HCT116 (cell line): ENCODE results near the gene EIF4G3. TPM values are rescaled to one million over a fixed set of nuclear protein-coding genes. Genes with fewer than 3 reads are reported as not detected.

Experiments used
- ATAC-seq: fragments of 200-7000 bp; cut with Tn5 transposase; 2 replicates; pipeline ENCODE4 v1.9.1; 2020; ENCODE audit warnings: mild to moderate bottlenecking, moderate library complexity
- BruUV-seq: library from RNA; stranded (reverse); fragments of 400-500 nt; replicated peaks from 2 replicates; lab custom pipeline; 2021; lab: Mats Ljungman, UMichigan
- CTCF ChIA-PET: fragments of 300-600 bp; sonication (Branson Sonifier 250); formaldehyde crosslinking; loops from one replicate; lab custom pipeline; 2021; ENCODE audit warnings: antibody characterized with exemption; lab: Charles Lee
- POLR2A ChIA-PET: fragments of 300-600, 350-600 bp; sonication (Branson Sonifier 250); formaldehyde crosslinking; loops from one replicate; lab custom pipeline; 2021; ENCODE audit warnings: antibody characterized with exemption; lab: Charles Lee
- RAD21 ChIA-PET, 2 experiments: fragments of 300-600 bp; sonication (Branson Sonifier 250); formaldehyde crosslinking; loops; one replicate each; lab custom pipeline; 2023; ENCODE audit warnings: low total read pairs in 2 of 2; ENCODE audit not compliant: uncharacterized antibody in 2 of 2, unreplicated experiment in 2 of 2, low non-redundant PET in 1 of 2; lab: Charles Lee
- DNase-seq: peaks from one replicate; pipeline ENCODE4 v3.0.0-alpha.2; 2010; ENCODE audit warnings: low read depth, low spot score
- H2AFZ ChIP-seq: fragments of 200-600 bp; shearing (Covaris generic), sonication (generic); 2 replicates; pipeline ENCODE4 v1.6.1; 2017; ENCODE audit warnings: low read depth, mixed run types, mixed read lengths, antibody characterized with exemption, low read length; ENCODE audit not compliant: poor library complexity, severe bottlenecking
- H3K27ac ChIP-seq: 2 replicates; pipeline ENCODE4 v1.5.1; 2012; ENCODE audit warnings: low read depth, low read length
- H3K27me3 ChIP-seq: fragments of 200-600 bp; sonication (generic); 2 replicates; pipeline ENCODE4 v1.6.1; 2016; ENCODE audit warnings: mixed run types, low read length, mixed read lengths; ENCODE audit not compliant: insufficient read depth
- H3K36me3 ChIP-seq, 2 experiments: fragments of 200-500 bp in 1 of 2; fragments of 200-600 bp in 1 of 2; sonication (Bioruptor generic) in 1 of 2; sonication (generic) in 1 of 2; 2 replicates each; pipeline versions ENCODE4 v1.5.1 to v1.6.1; 2014 to 2016; ENCODE audit warnings: low read length in 2 of 2, inconsistent platforms in 1 of 2, mixed read lengths in 1 of 2, mixed run types in 1 of 2; ENCODE audit not compliant: insufficient read depth in 2 of 2, control insufficient read depth in 1 of 2
- H3K4me1 ChIP-seq, 2 experiments: fragments of 200-600 bp in 1 of 2; sonication (generic) in 1 of 2; 2 replicates each; pipeline versions ENCODE4 v1.5.1 to v1.6.1; 2012 to 2017; ENCODE audit warnings: low read length in 2 of 2, inconsistent platforms in 1 of 2, mild to moderate bottlenecking in 1 of 2, mixed read lengths in 1 of 2, mixed run types in 1 of 2, moderate library complexity in 1 of 2; ENCODE audit not compliant: insufficient read depth in 2 of 2, control insufficient read depth in 1 of 2
- H3K4me2 ChIP-seq: fragments of 200-600 bp; sonication (generic); 2 replicates; pipeline ENCODE4 v1.6.1; 2017; ENCODE audit warnings: mixed run types, low read length, mixed read lengths
- H3K4me3 ChIP-seq, 2 experiments: fragments of 200-600 bp in 1 of 2; sonication (generic) in 1 of 2; replicated peaks in 1 of 2; 2 replicates each; pipeline ENCODE4 v1.5.1; 2011 to 2016; ENCODE audit warnings: low read length in 2 of 2, control low read depth in 1 of 2, low read depth in 1 of 2, mild to moderate bottlenecking in 1 of 2, mixed read lengths in 1 of 2, mixed run types in 1 of 2
- H3K79me2 ChIP-seq: fragments of 200-600 bp; sonication (generic); 2 replicates; pipeline ENCODE4 v1.6.1; 2017; ENCODE audit warnings: mild to moderate bottlenecking, mixed run types, low read length, moderate library complexity, mixed read lengths; ENCODE audit not compliant: insufficient read depth
- H3K9ac ChIP-seq: fragments of 200-600 bp; sonication (generic); 2 replicates; pipeline ENCODE4 v1.6.1; 2016; ENCODE audit warnings: low read length, mixed read lengths
- H3K9me2 ChIP-seq: fragments of 200-600 bp; sonication (generic), shearing (Covaris generic); 2 replicates; pipeline ENCODE4 v1.6.1; 2017; ENCODE audit warnings: mixed run types, mild to moderate bottlenecking, moderate library complexity; ENCODE audit not compliant: insufficient read depth
- H3K9me3 ChIP-seq, 2 experiments: fragments of 200-500 bp in 1 of 2; fragments of 200-600 bp in 1 of 2; sonication (Bioruptor generic) in 1 of 2; sonication (generic) in 1 of 2; 2 replicates each; pipeline ENCODE4 v1.6.1; 2014 to 2017; ENCODE audit warnings: low read length in 2 of 2, mixed read lengths in 2 of 2, inconsistent platforms in 1 of 2, low read depth in 1 of 2, mild to moderate bottlenecking in 1 of 2, mixed run types in 1 of 2, moderate library complexity in 1 of 2; ENCODE audit not compliant: control insufficient read depth in 1 of 2, insufficient read depth in 1 of 2
- H4K20me1 ChIP-seq: fragments of 200-600 bp; sonication (generic), shearing (Covaris generic); 2 replicates; pipeline ENCODE4 v1.6.1; 2017; ENCODE audit warnings: mixed run types, mild to moderate bottlenecking, moderate library complexity; ENCODE audit not compliant: insufficient read depth
- CBX3 ChIP-seq: IDR thresholded peaks from 2 replicates; pipeline ENCODE4 v1.6.1; 2012; ENCODE audit warnings: low read depth
- CEBPB ChIP-seq: IDR thresholded peaks from 2 replicates; pipeline ENCODE4 v1.6.1; 2012; ENCODE audit warnings: low read depth
- CTCF ChIP-seq, 3 experiments: fragments of 200-600 bp in 1 of 3; sonication (generic) in 1 of 3; IDR thresholded peaks in 2 of 3; conservative IDR thresholded peaks in 1 of 3; 2 replicates each; pipeline ENCODE4 v1.5.1; 2012 to 2017; ENCODE audit warnings: low read depth in 2 of 3, low read length in 2 of 3, antibody characterized with exemption in 1 of 3, borderline replicate concordance in 1 of 3, control low read depth in 1 of 3, mild to moderate bottlenecking in 1 of 3, mixed read lengths in 1 of 3, mixed run types in 1 of 3, moderate library complexity in 1 of 3; ENCODE audit not compliant: insufficient read depth in 1 of 3
- ELF1 ChIP-seq: IDR thresholded peaks from 2 replicates; pipeline ENCODE4 v1.6.1; 2012; ENCODE audit warnings: low read depth, borderline replicate concordance
- EZH2 ChIP-seq: fragments of 200-600 bp; sonication (generic); IDR thresholded peaks from 2 replicates; pipeline ENCODE4 v1.6.1; 2017; ENCODE audit warnings: antibody characterized with exemption, mixed run types
- EZH2phosphoT487 ChIP-seq: fragments of 200-600 bp; IDR thresholded peaks from 2 replicates; pipeline ENCODE4 v1.6.1; 2018; ENCODE audit warnings: antibody characterized with exemption, borderline replicate concordance
- FOSL1 ChIP-seq: IDR thresholded peaks from 2 replicates; pipeline ENCODE4 v1.6.1; 2012; ENCODE audit warnings: low read depth
- JUND ChIP-seq: IDR thresholded peaks from 2 replicates; pipeline ENCODE4 v1.6.1; 2012
- SIN3A ChIP-seq: IDR thresholded peaks from 2 replicates; pipeline ENCODE4 v1.6.1; 2012; ENCODE audit warnings: low read depth
- TCF7L2 ChIP-seq: IDR thresholded peaks from 2 replicates; pipeline ENCODE4 v1.7.0; 2011; ENCODE audit warnings: borderline replicate concordance, inconsistent platforms; ENCODE audit not compliant: insufficient read depth, insufficient read length; ENCODE audit errors: extremely low read depth
- YY1 ChIP-seq: IDR thresholded peaks from 2 replicates; pipeline ENCODE4 v1.6.1; 2011; ENCODE audit warnings: low read length, low read depth, moderate library complexity, mild to moderate bottlenecking; ENCODE audit not compliant: insufficient replicate concordance; ENCODE audit errors: extremely low read depth
- intact Hi-C: fragments of 100-400 bp; cut with micrococcal nuclease; formaldehyde crosslinking; loops from 2 replicates; pipeline ENCODE4 v1.10.0; 2022
- total RNA-seq: library from RNA; stranded (reverse); gene quantifications from one replicate; pipeline ENCODE4 v1.2.1, GENCODE V29; 2021; ENCODE audit not compliant: unreplicated experiment
- TF ChIP-seq, protein P1 (sequence below): IDR thresholded peaks from 2 replicates; pipeline ENCODE4 v1.6.1; 2012

Gene EIF4G3
- total RNA-seq, 1 experiment from 2014 or later = 40.1 TPM

- Histone ChIP-seq H3K9ac (no peak overlapping the region), H2AFZ (no peak overlapping the region), H3K4me2 (no peak overlapping the region), H3K27me3 (no peaks in the 10 kb centered on the region), H3K79me2 (no peaks in the 10 kb centered on the region; the same call in 1 of the 2 replicates), H3K27ac (no peak overlapping the region), H3K36me3 (no peaks in the 10 kb centered on the region), H3K4me1 (no peaks in the 10 kb centered on the region), H4K20me1 (no peaks in the 10 kb centered on the region), H3K4me3 (no peak overlapping the region), H3K9me2 (no peaks in the 10 kb centered on the region), H3K9me3 (no peaks in the 10 kb centered on the region)
- no peak for ATAC-seq
- POLR2A ChIA-PET = no interaction called here
- RAD21 ChIA-PET = no interaction called here
- intact Hi-C loops = no loop called here
- TF ChIP-seq CEBPB (no peak), YY1 (no peak), EZH2phosphoT487 (no peak), CBX3 (no peak)
- no peak for DNase-seq
- no TSS peak for BruUV-seq
- CTCF ChIA-PET = no interaction called here
Observed at GRCh38 chr1:20998826-20999225, 177.9 kb downstream of the EIF4G3 start.

GRCh38 chr1:20997602-20998224 lies 179.0 kb downstream of the EIF4G3 start:
- Histone ChIP-seq H3K4me3 (no peak overlapping the region), H3K79me2 (no peaks in the 10 kb centered on the region), H4K20me1 (0 out of 2 replicates have a peak, but pooled peaks cover 3% of the 10 kb centered on the region), H2AFZ (no peak overlapping the region), H3K27me3 (no peaks in the 10 kb centered on the region), H3K27ac (no peak overlapping the region), H3K36me3 (no peaks in the 10 kb centered on the region), H3K4me2 (no peak overlapping the region), H3K9ac (no peak overlapping the region), H3K9me3 (no peaks in the 10 kb centered on the region), H3K9me2 (no peaks in the 10 kb centered on the region), H3K4me1 (no peaks in the 10 kb centered on the region)
- POLR2A ChIA-PET = interaction anchor here (1.2 kb wide), 1 partner anchor 16 kb away, joined by 4 read pairs; no protein-coding TSS in a partner anchor
- TF ChIP-seq CBX3 = no peak
- TF ChIP-seq ELF1 = no peak
- TF ChIP-seq JUND = no peak
- TF ChIP-seq SIN3A = no peak
- TF ChIP-seq, protein P1, sequence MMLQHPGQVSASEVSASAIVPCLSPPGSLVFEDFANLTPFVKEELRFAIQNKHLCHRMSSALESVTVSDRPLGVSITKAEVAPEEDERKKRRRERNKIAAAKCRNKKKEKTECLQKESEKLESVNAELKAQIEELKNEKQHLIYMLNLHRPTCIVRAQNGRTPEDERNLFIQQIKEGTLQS = no peak
- no peak for TF ChIP-seq YY1
- no peak for TF ChIP-seq FOSL1
- no peak for TF ChIP-seq CEBPB
- TF ChIP-seq TCF7L2 = no peak
- no peak for TF ChIP-seq CTCF (IDR thresholded peaks at IDR 0.05 in 2 of 3, conservative IDR thresholded peaks at IDR 0.05 in 1 of 3; ENCODE audit: borderline replicate concordance in 1 of 3, insufficient read depth in 1 of 3, low read depth in 2 of 3, low read length in 2 of 3)
- no peak for TF ChIP-seq EZH2
- TF ChIP-seq EZH2phosphoT487 = no peak
- no TSS peak for BruUV-seq
- CTCF ChIA-PET = no interaction called here
- RAD21 ChIA-PET = no interaction called here
- no peak for DNase-seq
- no peak for ATAC-seq
- intact Hi-C loops = no loop called here
